Measurements from ENCODE around the gene USP11. TPM values are rescaled to one million over a fixed set of nuclear protein-coding genes. Genes with fewer than 3 reads are reported as not detected.

Gene USP11
- total and polyA plus RNA-seq, 2 of the 4 experiments (the other 2 are of a cell fraction), result 33.5 to 59.7 TPM

GRCh38 chrX:47228550-47229270, 4.1 kb upstream of the USP11 start:
- H2BK20ac ChIP-seq (ENCODE audit: low read depth, low read length), result no peak overlapping the region
- H4K91ac ChIP-seq (ENCODE audit: insufficient read depth, low read depth, low read length), result no peak overlapping the region
- DNase-seq (no peak), ATAC-seq (ENCODE audit: low read depth) (no peak)
- POLR2A ChIA-PET (ENCODE audit: unreplicated experiment), result no interaction called here
- no peak overlapping the region for H4K8ac ChIP-seq (ENCODE audit: low read depth in 2 of 2, low read length in 2 of 2)
- H2AK5ac ChIP-seq (ENCODE audit: low read depth, low read length), result no peak overlapping the region
- H3K9me3 ChIP-seq (ENCODE audit: control insufficient read depth, insufficient read depth, low read length), result no peaks in the 10 kb centered on the region
- H3K18ac ChIP-seq (ENCODE audit: low read depth, low read length), result no peak overlapping the region
- in situ Hi-C loops (cut with MboI; ENCODE audit: low sequenced_read_pairs) (no loop called here), dilution Hi-C loops (cut with HindIII; ENCODE audit: low sequenced_read_pairs, unreplicated experiment) (no loop called here), intact Hi-C loops (cut with micrococcal nuclease) (no loop called here)
- WGBS, 2 experiments (ENCODE audit: extremely low coverage in 2 of 2, insufficient read length in 1 of 2), result 94% methylated on average over 7 of the region's 12 CpGs; no CpG with 5 or more reads in 1 of the 2 experiments
- no peak overlapping the region for H2AK9ac ChIP-seq (replicated peaks; ENCODE audit: low read depth, low read length, poor library complexity)
- no peak overlapping the region for H3K23ac ChIP-seq (ENCODE audit: low read depth, low read length)
- H4K20me1 ChIP-seq (ENCODE audit: insufficient read depth, low read length), result peaks cover 7% of the 10 kb centered on the region; the same call in 1 of the 2 replicates
- no peak overlapping the region for H3K4ac ChIP-seq (ENCODE audit: low read depth, low read length)
- no TSS peak for BruUV-seq (replicated peaks)
- H3K79me1 ChIP-seq (ENCODE audit: low read depth in 1 of 2, low read length in 2 of 2), result peaks cover 5% of the 10 kb centered on the region in 2 experiments; a peak in 1 of 4 replicates
- no peak overlapping the region for H3K4me3 ChIP-seq (ENCODE audit: insufficient read depth, low read depth, low read length)
- TF ChIP-seq BHLHE40 (IDR thresholded peaks at IDR 0.05; ENCODE audit: low read depth, low read length), result no peak
- TF ChIP-seq MAZ (IDR thresholded peaks at IDR 0.05; ENCODE audit: borderline replicate concordance, low read depth, low read length), result no peak
- no peak for TF ChIP-seq CHD1 (IDR thresholded peaks at IDR 0.05; ENCODE audit: low read depth, low read length)
- TF ChIP-seq SMC3 (IDR thresholded peaks at IDR 0.05; ENCODE audit: low read depth, low read length), result no peak
- TF ChIP-seq ELK1 (IDR thresholded peaks at IDR 0.05; ENCODE audit: borderline replicate concordance, low read depth, low read length), result no peak
- no peak for TF ChIP-seq FOS (IDR thresholded peaks at IDR 0.05; ENCODE audit: low read depth, low read length)
- TF ChIP-seq MAFK (IDR thresholded peaks at IDR 0.05; ENCODE audit: low read depth, low read length), result no peak
- no peak for TF ChIP-seq USF2 (IDR thresholded peaks at IDR 0.05; ENCODE audit: low read depth, low read length)
- no peak for TF ChIP-seq RCOR1 (IDR thresholded peaks at IDR 0.05; ENCODE audit: insufficient replicate concordance, low read length)
- TF ChIP-seq MXI1 (IDR thresholded peaks at IDR 0.05; ENCODE audit: borderline replicate concordance, low read depth, low read length), result no peak
- no peak for TF ChIP-seq CTCF (conservative IDR thresholded peaks at IDR 0.05; ENCODE audit: low read depth, low read length)
- TF ChIP-seq CEBPB (IDR thresholded peaks at IDR 0.05; ENCODE audit: low read depth, low read length), result no peak
- no peak for TF ChIP-seq RAD21 (IDR thresholded peaks at IDR 0.05; ENCODE audit: low read length)
- H2BK120ac ChIP-seq (ENCODE audit: low read depth, low read length), result no peak overlapping the region
- no peak overlapping the region for H3K27ac ChIP-seq (ENCODE audit: insufficient read depth, low read length)
- H2BK15ac ChIP-seq (ENCODE audit: low read depth, low read length), result no peak overlapping the region
- H3K9me1 ChIP-seq (ENCODE audit: insufficient read depth, low read length), result no peaks in the 10 kb centered on the region; the same call in 1 of the 2 replicates
- H3K4me1 ChIP-seq (ENCODE audit: control insufficient read depth, insufficient read depth, low read length), result 0 out of 2 replicates have a peak, but pooled peaks cover 1% of the 10 kb centered on the region
- CTCF ChIA-PET, result no interaction called here
- H2AFZ ChIP-seq (replicated peaks; ENCODE audit: low read length, poor library complexity), result no peak overlapping the region
- no peak overlapping the region for H4K5ac ChIP-seq (ENCODE audit: low read depth, low read length)
- no peak overlapping the region for H3K4me2 ChIP-seq (ENCODE audit: low read depth, low read length)
- H3K9ac ChIP-seq (ENCODE audit: low read depth, low read length), result no peak overlapping the region
- peaks cover 10% of the 10 kb centered on the region; the same call in 1 of the 2 replicates for H3K27me3 ChIP-seq (ENCODE audit: control insufficient read depth, insufficient read depth, low read length)
- H3K36me3 ChIP-seq (ENCODE audit: control insufficient read depth, insufficient read depth, low read length), result peaks cover 46% of the 10 kb centered on the region
- no peak overlapping the region for H3K14ac ChIP-seq (replicated peaks; ENCODE audit: low read depth, low read length)
- no peak overlapping the region for H2BK5ac ChIP-seq (ENCODE audit: low read depth, low read length, poor library complexity, severe bottlenecking)
- no peak overlapping the region for H3K56ac ChIP-seq (ENCODE audit: extremely low read depth, insufficient read depth, low read length)

All from IMR-90 (cell line).